T-helper 1 cell treated with Interleukin-12 subunit alpha and Interleukin-12 subunit beta and Interleukin-4 antibody, amounts not matched to agents 30 ng/mL and 1 ng/mL, for 36 hours (primary cell): Measurements from ENCODE around the gene CFAP77. TPM values are rescaled to one million over a fixed set of nuclear protein-coding genes. Genes with fewer than 3 reads are reported as not detected.

Experiments
- intact Hi-C: fragments of 100-400 bp; cut with micrococcal nuclease; formaldehyde crosslinking; loops from one replicate; pipeline ENCODE4 v1.15.1; 2024
- total RNA-seq: library from RNA; stranded (reverse); gene quantifications from 2 replicates; pipeline ENCODE4 v1.2.3, GENCODE V29; 2022

The CFAP77 gene
- total RNA-seq, 1 donor from 2014 or later, result not detected

DNA sequence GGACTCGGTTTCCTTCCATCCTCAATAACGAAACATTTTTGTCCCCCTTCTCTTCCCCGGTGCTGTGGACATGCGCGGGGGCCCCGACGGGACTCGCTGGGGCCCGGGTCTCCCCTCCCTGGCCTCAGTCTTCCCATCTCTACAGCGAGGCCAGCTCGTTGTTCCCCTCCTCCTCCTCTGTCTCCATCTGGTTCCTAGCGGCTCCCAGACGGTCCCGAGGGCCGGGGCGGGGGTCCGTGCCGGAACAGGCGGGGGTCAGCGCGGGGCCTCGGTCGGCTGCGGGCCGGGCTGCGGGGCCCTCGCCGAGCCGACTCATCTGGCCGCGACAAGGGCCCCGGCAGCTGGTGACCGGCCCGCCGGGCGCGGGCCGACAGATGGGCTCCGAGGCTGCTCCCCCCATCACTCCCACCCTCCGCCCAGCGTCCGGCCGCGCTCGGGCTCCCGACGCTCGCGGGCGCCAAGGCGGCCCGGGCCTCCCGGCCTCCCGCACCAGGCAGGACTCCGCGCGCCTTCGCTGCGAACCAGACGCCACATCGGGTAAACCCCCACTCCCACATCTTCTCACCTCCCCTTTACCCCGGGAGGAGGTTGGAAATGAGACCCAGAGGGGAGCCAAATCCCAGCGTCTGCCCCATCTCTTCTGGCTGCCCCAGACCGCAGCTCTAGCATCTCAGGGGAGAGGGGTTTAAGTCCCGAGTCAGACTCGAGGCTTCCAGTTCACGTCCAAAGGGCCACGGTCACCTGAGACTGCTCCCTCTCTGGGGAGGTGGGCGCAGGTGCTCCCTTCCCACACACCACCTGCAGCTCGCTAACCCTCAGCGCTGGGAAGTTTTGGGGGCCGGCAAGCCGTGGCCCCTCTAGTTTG lies 180.5 kb downstream of the CFAP77 start:
- intact Hi-C loops, result no loop called here

GRCh38 chr9:132591244-132591643 lies 181.2 kb downstream of the CFAP77 start:
- intact Hi-C loops, result no loop called here

DNA sequence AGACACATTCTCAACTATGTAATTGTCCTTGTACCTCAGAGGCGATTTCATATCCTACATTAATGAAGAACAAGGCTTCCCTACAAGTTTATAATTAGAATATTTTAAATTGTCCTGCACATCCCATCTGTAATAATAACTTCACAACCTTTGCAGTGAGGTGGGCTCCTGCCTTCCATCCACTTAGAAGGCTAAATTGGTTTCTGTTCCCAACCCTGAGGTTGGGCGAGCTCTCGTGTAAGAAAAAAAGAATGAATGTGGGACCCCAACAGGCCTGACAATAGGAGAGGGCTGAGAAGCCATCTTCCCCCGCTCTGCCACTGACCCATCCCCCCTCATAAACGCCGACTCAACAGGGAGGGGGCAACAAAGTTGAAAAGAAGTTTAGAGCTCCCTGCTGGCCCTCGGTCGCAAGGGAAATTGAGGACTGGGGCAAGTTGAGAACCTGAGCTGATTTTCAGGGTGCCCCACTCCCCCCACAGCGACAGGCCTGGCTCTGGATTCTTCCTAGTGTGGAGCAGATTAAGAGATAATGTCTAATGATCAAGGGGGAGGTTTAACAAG lies 181.8 kb downstream of the CFAP77 start:
- intact Hi-C loops, result no loop called here

DNA sequence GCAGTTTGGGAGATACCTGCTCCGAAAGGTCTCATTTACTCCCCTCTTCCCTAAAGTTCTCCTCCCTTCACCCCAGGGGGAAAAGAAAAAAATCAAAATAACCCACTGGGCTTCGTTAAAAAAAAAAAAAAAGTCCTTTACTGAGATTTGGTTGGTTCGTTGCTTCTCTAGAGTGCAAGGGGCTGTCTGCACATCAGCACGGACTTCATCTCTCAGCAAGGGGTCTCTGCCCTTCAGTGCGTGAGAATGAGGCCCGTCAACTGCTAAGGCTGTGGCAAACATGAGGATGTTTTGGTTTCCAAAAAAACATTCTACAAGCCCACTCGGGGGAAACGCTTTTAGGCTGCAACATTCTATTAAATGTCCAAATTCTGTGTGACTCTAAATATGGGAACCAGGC lies 182.4 kb downstream of the CFAP77 start:
- intact Hi-C loops, result no loop called here

DNA sequence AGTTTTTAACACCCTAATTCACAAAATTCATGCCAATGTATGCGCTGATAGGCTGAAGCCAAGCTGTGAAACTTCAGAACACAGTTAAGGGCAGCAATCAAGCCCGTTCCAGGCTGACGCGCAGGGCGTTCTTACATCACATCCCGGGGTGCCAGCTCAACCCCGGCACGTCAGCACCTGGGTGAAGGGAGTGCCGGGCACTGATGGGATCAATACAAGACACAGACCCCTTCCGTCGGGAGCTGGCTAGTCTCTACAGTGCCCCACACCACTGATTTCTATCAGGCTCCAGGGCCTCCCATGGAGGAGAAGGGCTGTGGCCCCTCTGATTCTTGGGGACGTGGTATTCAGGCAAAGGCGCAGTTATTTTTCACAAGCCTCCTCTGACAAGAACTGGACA lies 184.4 kb downstream of the CFAP77 start:
- intact Hi-C loops, result no loop called here

- intact Hi-C loops, result no loop called here
Observed at GRCh38 chr9:132595319-132595718, 185.3 kb downstream of the CFAP77 start.

DNA sequence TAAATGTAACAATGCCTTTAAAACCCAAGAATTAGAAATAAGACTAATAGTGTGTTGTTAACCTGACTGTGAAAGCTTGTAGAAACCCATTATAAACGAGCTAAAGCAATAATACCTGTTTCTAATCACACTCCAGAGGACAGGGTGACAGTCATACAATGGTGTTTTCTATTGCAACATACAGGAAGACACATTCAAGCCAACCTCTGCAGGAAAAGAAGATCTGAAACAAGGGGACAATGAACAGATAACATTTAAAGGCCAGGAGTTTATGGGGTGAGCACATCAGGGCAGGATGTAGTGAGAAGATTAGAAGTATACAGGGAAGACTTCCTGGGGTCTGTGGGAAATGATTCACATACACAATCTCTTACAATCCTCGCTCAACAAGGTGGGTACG lies 186.2 kb downstream of the CFAP77 start:
- intact Hi-C loops, result no loop called here

DNA sequence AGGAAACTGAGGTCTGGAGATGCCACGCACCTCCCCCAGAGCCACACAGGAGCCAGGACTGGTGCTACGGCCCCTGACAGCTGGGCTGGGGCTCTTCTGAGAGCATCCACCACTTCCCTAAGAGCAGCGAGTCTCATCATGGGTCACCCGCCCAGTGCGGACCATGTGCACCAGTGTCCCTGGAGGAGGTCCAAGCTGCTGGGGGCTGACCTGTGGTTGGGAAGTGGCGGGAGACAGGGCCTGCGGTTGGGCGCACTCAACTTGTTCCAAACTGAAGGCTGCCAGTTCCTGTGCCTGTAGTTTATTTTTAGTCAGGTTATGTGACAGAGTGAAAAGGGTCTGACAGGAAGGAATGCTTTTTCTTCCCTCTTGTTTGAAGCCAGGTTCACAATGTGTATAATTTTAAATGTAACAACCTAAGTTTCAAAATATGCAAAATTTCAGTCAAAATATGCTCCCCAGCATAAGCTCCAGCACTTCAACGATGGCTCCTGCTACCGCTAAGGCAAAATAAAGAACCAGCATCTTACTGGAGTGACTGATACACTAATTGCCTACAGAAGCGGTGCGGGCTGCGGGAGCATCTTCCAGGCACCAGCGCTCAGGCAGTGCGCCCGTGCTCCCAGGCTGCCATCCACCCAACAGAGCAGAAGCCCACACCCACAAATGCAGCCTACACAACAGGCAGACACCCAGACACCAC lies 187.2 kb downstream of the CFAP77 start:
- intact Hi-C loops, result no loop called here

GRCh38 chr9:132600326-132600984 lies 190.4 kb downstream of the CFAP77 start:
- intact Hi-C loops, result no loop called here

DNA sequence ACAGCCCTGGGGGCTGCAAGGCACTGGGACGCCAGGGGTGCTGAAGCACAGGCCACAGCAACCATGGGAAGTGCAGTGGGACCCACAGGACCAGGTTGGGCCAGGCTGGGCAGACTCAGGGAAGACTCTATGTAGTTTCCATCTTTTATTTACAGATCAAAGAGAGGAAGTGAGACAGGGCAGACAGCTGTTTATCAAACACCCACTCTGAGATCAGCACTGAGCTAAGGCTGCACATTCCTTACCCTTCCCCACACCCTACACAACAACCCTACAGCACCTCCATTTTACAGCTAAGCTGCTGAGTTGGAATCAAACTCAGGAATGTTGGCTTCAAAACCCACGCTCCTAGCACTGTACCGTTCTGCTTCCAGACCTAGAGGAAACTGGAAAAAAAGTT lies 192.2 kb downstream of the CFAP77 start:
- intact Hi-C loops, result no loop called here

- intact Hi-C loops, result no loop called here
Observed at GRCh38 chr9:132605387-132605786, 195.4 kb downstream of the CFAP77 start.

DNA sequence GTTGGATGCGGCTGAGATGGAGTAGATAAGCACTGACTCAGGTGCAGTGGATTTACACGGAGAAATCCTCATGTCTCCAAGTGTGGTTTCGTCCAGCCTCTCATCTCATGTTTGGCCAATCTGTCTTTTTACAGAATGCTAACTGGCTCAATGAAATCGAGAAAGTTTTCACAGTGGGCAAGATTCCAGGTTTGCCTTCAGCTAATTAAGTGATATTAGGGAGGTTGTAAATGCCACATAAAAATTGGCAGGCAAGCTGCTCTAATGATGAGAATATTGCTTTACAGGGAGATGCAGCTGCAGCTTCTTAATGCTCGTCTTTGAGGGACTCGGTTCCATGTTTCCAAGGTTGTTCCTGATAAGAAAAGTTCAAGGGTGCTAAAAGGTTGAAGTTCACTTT lies 196.1 kb downstream of the CFAP77 start:
- intact Hi-C loops, result no loop called here

GRCh38 chr9:132609184-132609583 lies 199.2 kb downstream of the CFAP77 start:
- intact Hi-C loops, result no loop called here

- intact Hi-C loops, result no loop called here
Observed at GRCh38 chr9:132609829-132610228, 199.8 kb downstream of the CFAP77 start.

- intact Hi-C loops, result no loop called here
Observed at GRCh38 chr9:132610661-132611060, 200.7 kb downstream of the CFAP77 start.

GRCh38 chr9:132614324-132614723 lies 204.3 kb downstream of the CFAP77 start:
- intact Hi-C loops, result no loop called here

GRCh38 chr9:132615774-132616173 lies 205.8 kb downstream of the CFAP77 start:
- intact Hi-C loops, result no loop called here

DNA sequence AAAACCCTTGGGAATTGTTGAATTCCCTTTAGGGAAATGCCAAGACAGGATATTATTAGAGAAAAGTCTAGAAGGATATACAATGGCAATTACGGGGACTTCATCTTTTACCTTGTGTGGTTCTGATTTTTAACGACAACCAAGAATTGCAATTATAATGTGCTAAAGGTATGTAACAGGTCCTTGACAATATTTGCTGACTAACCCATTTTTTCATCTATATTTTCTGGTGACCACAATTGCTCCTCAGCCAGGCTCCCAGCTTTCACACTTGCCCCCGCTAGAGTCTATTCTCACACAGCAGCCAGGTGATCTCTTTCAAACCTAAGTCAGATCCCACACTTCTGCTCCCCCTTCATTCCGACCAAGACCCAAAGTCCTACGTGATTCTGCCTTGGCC lies 206.7 kb downstream of the CFAP77 start:
- intact Hi-C loops, result no loop called here

DNA sequence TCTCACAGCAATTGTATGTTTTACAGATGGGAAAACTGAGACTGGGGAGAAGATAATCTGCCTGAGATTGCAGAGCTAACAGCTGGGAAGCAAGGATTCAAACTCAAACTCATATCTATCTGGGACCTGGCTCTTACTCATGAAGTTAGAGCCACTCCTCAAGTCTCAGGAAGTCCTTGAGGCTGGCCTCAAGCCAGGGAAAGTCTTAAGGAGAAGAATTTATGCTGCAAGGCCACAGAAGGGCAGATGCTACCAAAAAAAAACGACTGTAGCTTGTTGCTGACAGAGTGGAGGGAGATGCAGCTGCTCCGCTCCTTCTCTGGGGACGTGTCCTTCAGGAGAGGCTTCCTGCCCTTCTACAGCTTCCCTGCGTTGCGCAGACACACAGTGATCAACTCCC lies 212.1 kb downstream of the CFAP77 start:
- intact Hi-C loops, result no loop called here
